Type B pancreatic cell (in vitro differentiated cells): Measurements from ENCODE around the gene SACS. TPM values are rescaled to one million over a fixed set of nuclear protein-coding genes. Genes with fewer than 3 reads are reported as not detected.

Source experiments
- DNase-seq: peaks from one replicate; pipeline ENCODE4 v3.0.0; 2021; ENCODE audit warnings: mixed read lengths; ENCODE audit not compliant: unreplicated experiment; ENCODE audit errors: extremely low spot score
- H3K27ac Mint-ChIP-seq: 2 replicates; pipeline ENCODE4 v1.8.0; 2021; ENCODE audit warnings: mild to moderate bottlenecking, mixed read lengths
- H3K27me3 Mint-ChIP-seq: 2 replicates; pipeline ENCODE4 v1.8.0; 2021; ENCODE audit warnings: mixed read lengths
- H3K36me3 Mint-ChIP-seq: 2 replicates; pipeline ENCODE4 v1.8.0; 2021; ENCODE audit warnings: mixed read lengths
- H3K4me1 Mint-ChIP-seq: one replicate; pipeline ENCODE4 v1.8.0; 2021; ENCODE audit warnings: mixed read lengths; ENCODE audit not compliant: unreplicated experiment
- H3K4me3 Mint-ChIP-seq: 2 replicates; pipeline ENCODE4 v1.8.0; 2021; ENCODE audit warnings: mild to moderate bottlenecking, mixed read lengths
- H3K9me3 Mint-ChIP-seq: 2 replicates; pipeline ENCODE4 v1.8.0; 2021; ENCODE audit warnings: mixed read lengths
- total RNA-seq: library from RNA; stranded (reverse); gene quantifications from 2 replicates; pipeline ENCODE4 v1.2.1, GENCODE V29; 2021; ENCODE audit warnings: low replicate concordance
- TF ChIP-seq, protein P1 (sequence below): fragments of 200-600 bp; sonication (generic); conservative IDR thresholded peaks from 2 replicates; pipeline ENCODE4 v1.5.0; 2021; ENCODE audit warnings: antibody characterized with exemption, mild to moderate bottlenecking

The SACS gene
- total RNA-seq, 1 donor from 2014 or later, result 49.6 TPM

DNA sequence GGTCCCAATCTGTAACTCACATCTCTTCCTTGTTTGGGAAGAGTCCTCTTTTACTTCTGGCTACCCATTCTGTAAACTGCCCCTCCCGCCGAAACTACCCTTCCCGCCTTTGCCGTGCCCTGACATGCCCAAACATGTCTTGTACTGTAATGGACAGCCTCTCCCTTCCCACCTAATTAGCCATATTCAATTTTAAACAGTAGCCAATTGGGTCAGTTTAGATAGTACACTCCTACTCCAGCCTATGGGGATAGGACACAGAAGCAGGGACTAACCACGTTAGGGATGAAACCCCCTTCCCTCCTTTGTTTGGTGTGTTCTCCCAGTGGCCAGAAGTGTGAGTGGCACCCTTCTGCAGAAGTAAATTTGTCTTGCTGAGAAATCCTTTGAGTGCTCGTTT is 34.2 kb downstream of the SACS start:
- peaks cover 35% of the 10 kb centered on the region for H3K36me3 Mint-ChIP-seq
- TF ChIP-seq, protein P1, sequence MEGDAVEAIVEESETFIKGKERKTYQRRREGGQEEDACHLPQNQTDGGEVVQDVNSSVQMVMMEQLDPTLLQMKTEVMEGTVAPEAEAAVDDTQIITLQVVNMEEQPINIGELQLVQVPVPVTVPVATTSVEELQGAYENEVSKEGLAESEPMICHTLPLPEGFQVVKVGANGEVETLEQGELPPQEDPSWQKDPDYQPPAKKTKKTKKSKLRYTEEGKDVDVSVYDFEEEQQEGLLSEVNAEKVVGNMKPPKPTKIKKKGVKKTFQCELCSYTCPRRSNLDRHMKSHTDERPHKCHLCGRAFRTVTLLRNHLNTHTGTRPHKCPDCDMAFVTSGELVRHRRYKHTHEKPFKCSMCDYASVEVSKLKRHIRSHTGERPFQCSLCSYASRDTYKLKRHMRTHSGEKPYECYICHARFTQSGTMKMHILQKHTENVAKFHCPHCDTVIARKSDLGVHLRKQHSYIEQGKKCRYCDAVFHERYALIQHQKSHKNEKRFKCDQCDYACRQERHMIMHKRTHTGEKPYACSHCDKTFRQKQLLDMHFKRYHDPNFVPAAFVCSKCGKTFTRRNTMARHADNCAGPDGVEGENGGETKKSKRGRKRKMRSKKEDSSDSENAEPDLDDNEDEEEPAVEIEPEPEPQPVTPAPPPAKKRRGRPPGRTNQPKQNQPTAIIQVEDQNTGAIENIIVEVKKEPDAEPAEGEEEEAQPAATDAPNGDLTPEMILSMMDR, result no peak
- H3K4me1 Mint-ChIP-seq, result peaks cover 9% of the 10 kb centered on the region
- H3K9me3 Mint-ChIP-seq, result peaks cover 27% of the 10 kb centered on the region
- no peaks in the 10 kb centered on the region for H3K27me3 Mint-ChIP-seq
- DNase-seq, result no peak
- H3K27ac Mint-ChIP-seq, result peak overlapping the region; percentile 63
- no peak overlapping the region for H3K4me3 Mint-ChIP-seq

DNA sequence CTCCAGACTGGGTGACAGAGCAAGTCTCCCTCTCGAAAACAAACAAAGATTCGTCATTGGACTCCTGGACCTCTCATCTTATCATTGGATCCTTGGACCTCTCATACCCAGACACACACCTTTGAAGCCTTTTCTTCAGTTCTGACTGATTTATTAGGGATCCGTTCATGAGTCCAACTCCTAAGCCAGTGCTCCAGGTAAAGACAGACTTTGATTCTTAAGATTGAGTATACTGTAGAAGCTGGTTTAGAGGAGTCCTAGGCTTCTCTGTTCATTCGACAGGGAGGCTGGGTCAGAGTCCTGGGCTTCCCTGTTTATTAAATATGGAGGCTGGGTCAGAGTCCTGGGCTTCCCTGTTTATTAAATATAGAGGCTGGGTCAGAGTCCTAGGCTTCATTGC is 38.7 kb downstream of the SACS start:
- Mint-ChIP-seq H3K9me3 (peaks cover 10% of the 10 kb centered on the region), H3K4me1 (peaks cover 9% of the 10 kb centered on the region), H3K36me3 (peaks cover 15% of the 10 kb centered on the region), H3K27ac (no peak overlapping the region), H3K4me3 (no peak overlapping the region), H3K27me3 (no peaks in the 10 kb centered on the region)
- TF ChIP-seq, protein P1, result no peak
- DNase-seq, result no peak

DNA sequence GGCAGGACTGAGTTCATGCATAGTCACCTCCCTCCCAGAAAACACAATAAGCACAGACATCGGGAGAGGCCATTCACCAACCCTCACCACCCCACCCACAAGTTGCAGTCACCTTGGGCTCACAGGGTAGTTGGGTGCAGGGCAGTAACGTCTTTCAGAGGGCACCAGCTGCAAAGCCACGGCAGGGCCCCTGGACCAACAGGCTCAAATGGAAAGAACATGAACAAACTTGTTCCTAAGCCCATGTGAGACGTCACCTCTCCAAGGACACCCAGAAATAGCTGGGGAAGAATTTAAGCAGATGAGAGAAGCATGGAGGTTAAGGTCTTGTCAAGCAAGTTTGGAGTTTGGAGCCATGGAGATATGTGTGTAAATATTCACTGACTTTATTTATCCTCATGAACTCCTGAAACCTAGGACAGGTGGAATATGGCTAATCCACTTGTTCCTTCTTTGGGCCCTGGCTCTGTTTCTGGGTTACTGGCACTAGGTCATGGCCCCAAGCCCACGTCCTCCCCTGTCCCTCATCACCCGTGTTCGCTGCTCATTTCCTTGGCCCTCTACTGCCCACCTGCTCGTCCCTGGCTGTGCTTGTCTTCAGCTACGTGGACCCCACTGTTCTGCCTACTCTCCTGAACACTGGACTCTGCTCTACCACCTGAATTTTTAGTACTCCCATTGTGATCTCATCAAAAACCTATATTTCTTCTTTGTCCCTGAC is 40.4 kb downstream of the SACS start:
- H3K36me3 Mint-ChIP-seq, result peaks cover 6% of the 10 kb centered on the region
- DNase-seq, result no peak

DNA sequence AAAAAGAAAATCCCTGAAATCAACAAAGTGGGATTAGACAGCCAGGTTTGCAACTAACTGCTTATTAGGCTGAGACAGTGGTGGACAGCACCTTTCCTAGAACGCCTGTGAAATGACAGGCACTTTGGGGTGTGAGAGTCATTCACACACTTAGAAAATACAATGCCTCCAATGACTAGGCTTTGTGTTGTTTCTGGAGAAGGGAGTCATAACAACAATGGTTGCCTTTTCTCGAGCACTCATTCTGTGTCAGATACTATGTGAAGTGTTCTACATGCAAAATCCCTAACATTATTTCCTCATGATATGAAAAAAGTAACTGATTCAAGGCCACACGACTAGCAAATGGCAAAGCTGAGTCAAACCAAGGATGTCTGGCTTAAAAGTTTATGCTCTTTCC is 41.2 kb downstream of the SACS start:
- Mint-ChIP-seq H3K9me3 (peaks cover 5% of the 10 kb centered on the region), H3K36me3 (peaks cover 9% of the 10 kb centered on the region), H3K4me1 (no peaks in the 10 kb centered on the region), H3K4me3 (no peak overlapping the region), H3K27ac (no peak overlapping the region), H3K27me3 (no peaks in the 10 kb centered on the region)
- TF ChIP-seq, protein P1, result no peak
- no peak for DNase-seq

More for the DNA sequence above, 40.4 kb downstream of the SACS start:
- Mint-ChIP-seq H3K4me1 (no peaks in the 10 kb centered on the region), H3K27ac (no peak overlapping the region), H3K4me3 (no peak overlapping the region), H3K9me3 (no peaks in the 10 kb centered on the region), H3K27me3 (no peaks in the 10 kb centered on the region)
- TF ChIP-seq, protein P1, result no peak

DNA sequence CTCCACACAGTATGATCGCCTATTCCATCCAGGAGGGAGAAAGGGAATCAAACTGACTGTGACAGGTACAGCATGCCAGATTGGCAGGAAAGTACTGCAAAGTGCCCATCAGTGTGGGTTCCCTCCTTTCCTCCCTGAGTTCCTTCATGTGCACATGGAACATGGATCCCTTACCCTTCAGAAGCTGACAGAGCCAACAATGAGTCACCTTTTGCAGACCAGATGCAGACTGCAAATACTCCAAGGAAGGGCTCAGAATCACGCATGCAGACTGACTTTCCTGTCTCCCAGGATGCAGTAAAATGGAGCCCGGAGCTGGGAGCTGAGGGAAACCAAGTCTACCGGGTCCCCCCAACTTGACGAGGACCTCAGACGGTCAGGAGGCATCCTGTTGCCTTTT is 41.8 kb downstream of the SACS start:
- Mint-ChIP-seq H3K27ac (no peak overlapping the region), H3K9me3 (peaks cover 5% of the 10 kb centered on the region), H3K4me1 (no peaks in the 10 kb centered on the region), H3K36me3 (peaks cover 9% of the 10 kb centered on the region), H3K4me3 (no peak overlapping the region), H3K27me3 (no peaks in the 10 kb centered on the region)
- TF ChIP-seq, protein P1, result no peak
- no peak for DNase-seq
